Stimulated activated CD8-positive, alpha-beta memory T cell treated with anti-CD3 and anti-CD28 coated beads, Interleukin-15, amount 100 ng/mL, for 48 hours (primary cell): ENCODE data around the gene PLEKHH3.

Experiments
- DNase-seq, 2 donors: peaks; one replicate each; pipeline ENCODE4 v3.0.0-alpha.2; 2020; ENCODE audit warnings: low read depth in 2 of 2

Gene PLEKHH3

GRCh38 chr17:42676424-42677011 lies at the start of gene PLEKHH3:
PLEKHH3 (minus strand) TSS chr17:42676994; CDS start chr17:42676563, 431 bp downstream.
- DNase-seq: no peak

GRCh38 chr17:42725143-42725542 lies 48.3 kb upstream of the PLEKHH3 start:
- no peak for DNase-seq

GRCh38 chr17:42723636-42724035 lies 46.8 kb upstream of the PLEKHH3 start:
- DNase-seq: no peak

- no peak for DNase-seq
These were observed 44.3 kb upstream of the PLEKHH3 start for GRCh38 chr17:42720996-42721583.

- no peak for DNase-seq
These were observed 32.8 kb upstream of the PLEKHH3 start for GRCh38 chr17:42709561-42709960.

- no peak for DNase-seq
These were observed 31.8 kb upstream of the PLEKHH3 start for GRCh38 chr17:42708588-42708987.

- DNase-seq: peak in 1 of 2 donors; percentile 63
These were observed 29.9 kb upstream of the PLEKHH3 start for GRCh38 chr17:42706732-42707131.

GRCh38 chr17:42704837-42705494 lies 28.2 kb upstream of the PLEKHH3 start:
- peak; percentile 36 to 56 for DNase-seq

- DNase-seq: no peak
These were observed 27.7 kb upstream of the PLEKHH3 start for GRCh38 chr17:42704490-42704836.

GRCh38 chr17:42702446-42702845 lies 25.7 kb upstream of the PLEKHH3 start:
- no peak for DNase-seq

- DNase-seq: no peak
These were observed 23.9 kb upstream of the PLEKHH3 start for GRCh38 chr17:42700586-42701289.

- DNase-seq: no peak
These were observed 22.6 kb upstream of the PLEKHH3 start for GRCh38 chr17:42699415-42699740.

- no peak for DNase-seq
These were observed 22.1 kb upstream of the PLEKHH3 start for GRCh38 chr17:42698736-42699414.

GRCh38 chr17:42697108-42697811 lies 20.5 kb upstream of the PLEKHH3 start:
- no peak for DNase-seq

GRCh38 chr17:42695500-42695899 lies 18.7 kb upstream of the PLEKHH3 start:
- DNase-seq: no peak

GRCh38 chr17:42694524-42694923 lies 17.7 kb upstream of the PLEKHH3 start:
- no peak for DNase-seq

GRCh38 chr17:42692489-42692888 lies 15.7 kb upstream of the PLEKHH3 start:
- DNase-seq: no peak

GRCh38 chr17:42691021-42691545 lies 14.3 kb upstream of the PLEKHH3 start:
- DNase-seq: no peak

- DNase-seq: no peak
These were observed 13.8 kb upstream of the PLEKHH3 start for GRCh38 chr17:42690596-42690995.

- no peak for DNase-seq
These were observed 11.0 kb upstream of the PLEKHH3 start for GRCh38 chr17:42687707-42688320.

GRCh38 chr17:42686520-42687128 lies 9.8 kb upstream of the PLEKHH3 start:
- DNase-seq: no peak
